Prostate gland (tissue), 2 donors: ENCODE measurements around the gene CX3CL1. TPM values are rescaled to one million over a fixed set of nuclear protein-coding genes. Genes with fewer than 3 reads are reported as not detected.

ENCODE experiments used
- DNase-seq: peaks from one replicate; pipeline ENCODE4 v3.0.0-alpha.2; 2019; ENCODE audit warnings: low spot score
- H3K27ac ChIP-seq, 2 donors: fragments of 200-600 bp; sonication (generic); 2 replicates each; pipeline ENCODE4 v1.5.1; 2017 to 2019
- H3K27me3 ChIP-seq: fragments of 200-600 bp; sonication (generic); replicated peaks from 2 replicates; pipeline ENCODE4 v1.5.1; 2019; ENCODE audit not compliant: insufficient read depth
- H3K36me3 ChIP-seq, 2 donors: fragments of 200-600 bp; sonication (generic); 1 replicate in 1 of 2; 2 replicates in 1 of 2; pipeline versions ENCODE4 v1.5.1 to v1.8.1; 2017 to 2019
- H3K4me1 ChIP-seq: fragments of 200-600 bp; sonication (generic); replicated peaks from 2 replicates; pipeline ENCODE4 v1.5.1; 2019
- H3K4me3 ChIP-seq, 2 donors: fragments of 200-600 bp; sonication (generic); 2 replicates each; pipeline ENCODE4 v1.5.1; 2017 to 2019
- H3K9me3 ChIP-seq: fragments of 200-600 bp; sonication (generic); 2 replicates; pipeline ENCODE4 v1.5.1; 2017
- CTCF ChIP-seq, 4 experiments: fragments of 200-600 bp in 2 of 4; fragments of 450-650 bp in 2 of 4; sonication (generic) in 2 of 4; IDR thresholded peaks; 1 replicate in 3 of 4; 2 replicates in 1 of 4; pipeline ENCODE4 v1.5.1; 2016 to 2019; ENCODE audit warnings: antibody characterized with exemption in 4 of 4, mild to moderate bottlenecking in 2 of 4, moderate library complexity in 2 of 4
- POLR2A ChIP-seq: fragments of 450-650 bp; IDR thresholded peaks from one replicate; pipeline ENCODE4 v1.6.1; 2016; ENCODE audit warnings: antibody characterized with exemption, mild to moderate bottlenecking
- POLR2AphosphoS5 ChIP-seq: sonication (generic); formaldehyde crosslinking; IDR thresholded peaks from one replicate; pipeline ENCODE4 v1.6.1; 2017; ENCODE audit warnings: antibody characterized with exemption
- WGBS: methylation state at CpG from one replicate; pipeline ENCODE4 v1.1.5; 2018; 5-methylcytosine and 5-hydroxymethylcytosine counted together
- intact Hi-C: fragments of 100-400 bp; cut with DNase I; formaldehyde crosslinking; loops from one replicate; pipeline ENCODE4 v1.14.2; 2022
- total RNA-seq, 2 donors: library from RNA; depleted of rRNA; stranded (reverse); fragments of >200 nt; gene quantifications; one replicate each; pipeline ENCODE4 v1.1.0, GENCODE V29; 2016

Gene CX3CL1
- total RNA-seq, 2 donors from 2014 or later, result 30.2 to 52.6 TPM

DNA sequence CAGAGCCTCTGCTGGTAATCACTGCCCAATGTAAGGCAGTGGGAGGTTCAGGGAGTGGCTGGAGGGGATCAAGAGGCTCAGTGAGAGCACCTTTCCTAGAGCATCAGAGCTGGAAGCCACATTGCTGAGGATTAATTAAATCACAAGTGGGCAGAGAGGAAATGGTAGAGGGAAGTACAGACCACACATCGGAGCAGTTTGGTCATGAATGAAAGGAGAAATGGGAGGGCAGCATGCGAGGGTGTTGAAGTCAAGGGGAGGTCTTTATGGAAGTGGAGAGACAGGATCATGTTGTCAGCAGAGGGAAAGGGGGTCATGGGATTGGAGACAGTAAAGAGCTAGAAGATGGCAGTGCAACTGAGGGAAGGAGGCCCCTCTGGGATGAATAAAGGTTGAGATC is 34.6 kb downstream of the CX3CL1 start:
- no peaks in the 10 kb centered on the region for H3K36me3 ChIP-seq
- H3K4me1 ChIP-seq, result no peaks in the 10 kb centered on the region
- no peak overlapping the region for H3K4me3 ChIP-seq
- H3K27ac ChIP-seq, result no peak overlapping the region
- intact Hi-C loops, result no loop called here
- 77% methylated on average over 2 of the region's 2 CpGs for WGBS
- H3K27me3 ChIP-seq, result no peaks in the 10 kb centered on the region
- no peaks in the 10 kb centered on the region for H3K9me3 ChIP-seq
- TF ChIP-seq POLR2AphosphoS5 (no peak), POLR2A (no peak)
- DNase-seq, result no peak

- H3K27me3 ChIP-seq, result no peaks in the 10 kb centered on the region
- no peaks in the 10 kb centered on the region for H3K4me1 ChIP-seq
- TF ChIP-seq CTCF (IDR thresholded peaks at IDR 0.05) (no peak), POLR2AphosphoS5 (no peak), POLR2A (no peak)
- H3K27ac ChIP-seq, result no peak overlapping the region
- no peaks in the 10 kb centered on the region for H3K36me3 ChIP-seq
- H3K4me3 ChIP-seq, result no peak overlapping the region
- H3K9me3 ChIP-seq, result no peaks in the 10 kb centered on the region
- no peak for DNase-seq
- intact Hi-C loops, result no loop called here
- 93% methylated on average over 5 of the region's 5 CpGs for WGBS
These were observed 35.4 kb downstream of the CX3CL1 start for GRCh38 chr16:57407521-57408353.

- no peaks in the 10 kb centered on the region for H3K36me3 ChIP-seq
- no peak for DNase-seq
- intact Hi-C loops, result no loop called here
- H3K9me3 ChIP-seq, result no peaks in the 10 kb centered on the region
- H3K27ac ChIP-seq, result peak overlapping the region in 1 of 2 donors; percentile 33
- TF ChIP-seq POLR2AphosphoS5, result no peak
- TF ChIP-seq POLR2A, result no peak
- TF ChIP-seq CTCF (IDR thresholded peaks at IDR 0.05), result no peak
- H3K4me3 ChIP-seq, result no peak overlapping the region
- H3K27me3 ChIP-seq, result no peaks in the 10 kb centered on the region
- H3K4me1 ChIP-seq, result no peaks in the 10 kb centered on the region
- 70% methylated on average over 5 of the region's 5 CpGs for WGBS
These were observed 36.8 kb downstream of the CX3CL1 start for GRCh38 chr16:57409065-57409464.

GRCh38 chr16:57409870-57410587 is 37.7 kb downstream of the CX3CL1 start:
- H3K4me3 ChIP-seq, result no peak overlapping the region
- 45% methylated on average over 14 of the region's 14 CpGs for WGBS
- H3K4me1 ChIP-seq, result no peaks in the 10 kb centered on the region
- peak overlapping the region in 1 of 2 donors; percentile 33 for H3K27ac ChIP-seq
- intact Hi-C loops, result loop anchor here (10.0 kb wide), 1 partner anchor 225 kb away; the partner anchor contains the start of genes PSME3IP1 and RSPRY1
- H3K9me3 ChIP-seq, result no peaks in the 10 kb centered on the region
- no peaks in the 10 kb centered on the region for H3K27me3 ChIP-seq
- no peak for DNase-seq
- no peaks in the 10 kb centered on the region for H3K36me3 ChIP-seq
- no peak for TF ChIP-seq CTCF (IDR thresholded peaks at IDR 0.05)
- no peak for TF ChIP-seq POLR2AphosphoS5
- TF ChIP-seq POLR2A, result no peak

- intact Hi-C loops, result loop anchor here (10.0 kb wide), 1 partner anchor 227 kb away; the partner anchor contains the start of genes PSME3IP1 and RSPRY1
- 64% methylated on average over 12 of the region's 12 CpGs for whole genome bisulfite sequencing
- Histone ChIP-seq H3K27ac (no peak overlapping the region), H3K4me1 (no peaks in the 10 kb centered on the region), H3K36me3 (no peaks in the 10 kb centered on the region), H3K4me3 (no peak overlapping the region), H3K27me3 (no peaks in the 10 kb centered on the region), H3K9me3 (no peaks in the 10 kb centered on the region)
- DNase-seq, result no peak
- TF ChIP-seq POLR2AphosphoS5, result no peak
These were observed 39.2 kb downstream of the CX3CL1 start for GRCh38 chr16:57411362-57411976.
